ENCODE results near the gene OR4E2. TPM values are rescaled to one million over a fixed set of nuclear protein-coding genes. Genes with fewer than 3 reads are reported as not detected.

OR4E2 gene
- total RNA-seq, 4 donors from 2014 or later = not detected

- Histone ChIP-seq H3K9me3 (no peaks in the 10 kb centered on the region), H3K4me3 (replicated peaks in 1 of 3) (no peak overlapping the region), H3K27me3 (no peaks in the 10 kb centered on the region), H3K36me3 (no peaks in the 10 kb centered on the region), H3K4me1 (no peaks in the 10 kb centered on the region), H3K27ac (no peak overlapping the region)
- intact Hi-C loops (cut with DNase I) = no loop called here
- DNase-seq = no peak
- no peak for TF ChIP-seq POLR2A (IDR thresholded peaks at IDR 0.05)
- TF ChIP-seq, protein P1, sequence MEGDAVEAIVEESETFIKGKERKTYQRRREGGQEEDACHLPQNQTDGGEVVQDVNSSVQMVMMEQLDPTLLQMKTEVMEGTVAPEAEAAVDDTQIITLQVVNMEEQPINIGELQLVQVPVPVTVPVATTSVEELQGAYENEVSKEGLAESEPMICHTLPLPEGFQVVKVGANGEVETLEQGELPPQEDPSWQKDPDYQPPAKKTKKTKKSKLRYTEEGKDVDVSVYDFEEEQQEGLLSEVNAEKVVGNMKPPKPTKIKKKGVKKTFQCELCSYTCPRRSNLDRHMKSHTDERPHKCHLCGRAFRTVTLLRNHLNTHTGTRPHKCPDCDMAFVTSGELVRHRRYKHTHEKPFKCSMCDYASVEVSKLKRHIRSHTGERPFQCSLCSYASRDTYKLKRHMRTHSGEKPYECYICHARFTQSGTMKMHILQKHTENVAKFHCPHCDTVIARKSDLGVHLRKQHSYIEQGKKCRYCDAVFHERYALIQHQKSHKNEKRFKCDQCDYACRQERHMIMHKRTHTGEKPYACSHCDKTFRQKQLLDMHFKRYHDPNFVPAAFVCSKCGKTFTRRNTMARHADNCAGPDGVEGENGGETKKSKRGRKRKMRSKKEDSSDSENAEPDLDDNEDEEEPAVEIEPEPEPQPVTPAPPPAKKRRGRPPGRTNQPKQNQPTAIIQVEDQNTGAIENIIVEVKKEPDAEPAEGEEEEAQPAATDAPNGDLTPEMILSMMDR (IDR thresholded peaks at IDR 0.05) = no peak
- 14 to 24% methylated on average over 2 of the region's 2 CpGs for WGBS, 2 donors
Observed at GRCh38 chr14:21703357-21704326, 50.0 kb downstream of the OR4E2 start.

- Histone ChIP-seq H3K4me1 (no peaks in the 10 kb centered on the region), H3K27ac (no peak overlapping the region), H3K27me3 (no peaks in the 10 kb centered on the region), H3K4me3 (replicated peaks in 1 of 3) (no peak overlapping the region), H3K36me3 (no peaks in the 10 kb centered on the region), H3K9me3 (no peaks in the 10 kb centered on the region)
- no peak for DNase-seq
- intact Hi-C loops (cut with DNase I) = no loop called here
- TF ChIP-seq, protein P1 (IDR thresholded peaks at IDR 0.05) = no peak
- TF ChIP-seq POLR2A (IDR thresholded peaks at IDR 0.05) = no peak
Observed at GRCh38 chr14:21704338-21704737, 50.7 kb downstream of the OR4E2 start.

DNA sequence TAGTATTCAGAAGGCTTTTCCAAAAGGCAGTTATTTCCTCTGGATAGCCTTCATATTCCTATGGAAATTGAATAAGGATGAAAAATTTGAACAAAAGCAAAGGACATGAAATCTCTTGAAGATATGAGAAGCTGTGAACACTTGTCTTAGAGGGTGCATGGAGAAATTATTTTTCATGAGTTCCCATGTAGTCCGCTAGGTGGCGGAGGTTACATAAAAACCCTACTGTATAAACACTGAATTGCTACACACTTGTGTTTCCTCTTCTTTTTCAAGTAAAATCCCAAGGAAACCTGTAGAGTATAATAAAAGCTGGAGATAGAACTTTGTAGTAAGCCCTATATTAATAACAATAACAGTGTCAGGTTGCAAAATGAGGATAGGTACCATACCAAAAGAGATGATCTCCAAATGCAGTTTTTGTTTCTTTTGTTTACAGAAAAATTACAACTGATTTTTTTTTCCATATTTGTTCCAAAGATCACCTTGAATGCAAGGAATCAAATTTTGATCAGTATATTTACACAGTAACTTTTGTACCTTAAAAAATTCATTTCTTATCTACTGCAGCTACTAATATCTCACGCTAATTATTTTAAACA, 57.8 kb downstream of the OR4E2 start:
- no peak overlapping the region for H3K27ac ChIP-seq
- intact Hi-C loops (cut with DNase I) = no loop called here
- no peak overlapping the region for H3K4me3 ChIP-seq (replicated peaks in 1 of 3)
- H3K4me1 ChIP-seq = no peaks in the 10 kb centered on the region
- H3K36me3 ChIP-seq = no peaks in the 10 kb centered on the region
- TF ChIP-seq POLR2A (IDR thresholded peaks at IDR 0.05) = no peak
- TF ChIP-seq, protein P1 (IDR thresholded peaks at IDR 0.05) = peak; percentile 32 to 74 (median 56)
- peak; percentile 4 to 10 for DNase-seq
- no peaks in the 10 kb centered on the region for H3K27me3 ChIP-seq
- H3K9me3 ChIP-seq = no peaks in the 10 kb centered on the region
- WGBS, 2 donors = 32 to 36% methylated on average over 3 of the region's 3 CpGs

- Histone ChIP-seq H3K27me3 (no peaks in the 10 kb centered on the region), H3K9me3 (no peaks in the 10 kb centered on the region), H3K4me3 (replicated peaks in 1 of 3) (no peak overlapping the region), H3K27ac (no peak overlapping the region), H3K36me3 (no peaks in the 10 kb centered on the region), H3K4me1 (no peaks in the 10 kb centered on the region)
- intact Hi-C loops (cut with DNase I) = no loop called here
- no peak for DNase-seq
- 88 to 89% methylated on average over 2 of the region's 2 CpGs for WGBS, 2 donors
- TF ChIP-seq, protein P1 (IDR thresholded peaks at IDR 0.05) = no peak
- TF ChIP-seq POLR2A (IDR thresholded peaks at IDR 0.05) = no peak
Observed at GRCh38 chr14:21712036-21712435, 58.4 kb downstream of the OR4E2 start.
